HG03354 (cell line): ENCODE data around the gene ENTR1.

Experiments used
- ATAC-seq: cut with Tn5 transposase; IDR thresholded peaks from one replicate; pipeline ENCODE4 v1.9.1; 2021; ENCODE audit warnings: mild to moderate bottlenecking; ENCODE audit not compliant: unreplicated experiment, poor library complexity, severe bottlenecking

Gene ENTR1

GRCh38 chr9:136380381-136380780 is 30.0 kb downstream of the ENTR1 start:
- ATAC-seq, result no peak

- ATAC-seq, result no peak
Observed at GRCh38 chr9:136379891-136380290, 30.5 kb downstream of the ENTR1 start.

GRCh38 chr9:136379401-136379800 is 31.0 kb downstream of the ENTR1 start:
- no peak for ATAC-seq

- ATAC-seq, result no peak
Observed at GRCh38 chr9:136379003-136379287, 31.5 kb downstream of the ENTR1 start.

- no peak for ATAC-seq
Observed at GRCh38 chr9:136378170-136379002, 32.0 kb downstream of the ENTR1 start.

GRCh38 chr9:136377341-136378169 is 32.9 kb downstream of the ENTR1 start:
- ATAC-seq, result no peak

- no peak for ATAC-seq
Observed at GRCh38 chr9:136376457-136376856, 34.0 kb downstream of the ENTR1 start.

- ATAC-seq, result no peak
Observed at GRCh38 chr9:136375096-136375495, 35.3 kb downstream of the ENTR1 start.

- no peak for ATAC-seq
Observed at GRCh38 chr9:136374183-136374575, 36.2 kb downstream of the ENTR1 start.

GRCh38 chr9:136373300-136374182 is 36.9 kb downstream of the ENTR1 start, which contains the start of gene CARD9:
CARD9 (minus strand) TSS chr9:136373669; CDS start chr9:136372078, 1,591 bp downstream.
- ATAC-seq, result no peak

- ATAC-seq, result no peak
Observed at GRCh38 chr9:136372561-136373299, 37.7 kb downstream of the ENTR1 start.

- no peak for ATAC-seq
Observed at GRCh38 chr9:136372006-136372405, 38.4 kb downstream of the ENTR1 start.

GRCh38 chr9:136371533-136371880 is 38.9 kb downstream of the ENTR1 start:
- no peak for ATAC-seq

GRCh38 chr9:136370687-136371532 is 39.5 kb downstream of the ENTR1 start:
- no peak for ATAC-seq

- ATAC-seq, result no peak
Observed at GRCh38 chr9:136370037-136370436, 40.4 kb downstream of the ENTR1 start.

- no peak for ATAC-seq
Observed at GRCh38 chr9:136368190-136368589, 42.2 kb downstream of the ENTR1 start.

- no peak for ATAC-seq
Observed at GRCh38 chr9:136367296-136368145, 42.9 kb downstream of the ENTR1 start.

- no peak for ATAC-seq
Observed at GRCh38 chr9:136366826-136367225, 43.6 kb downstream of the ENTR1 start.
